ENCODE data around the gene NEGR1.

NEGR1 gene

DNA sequence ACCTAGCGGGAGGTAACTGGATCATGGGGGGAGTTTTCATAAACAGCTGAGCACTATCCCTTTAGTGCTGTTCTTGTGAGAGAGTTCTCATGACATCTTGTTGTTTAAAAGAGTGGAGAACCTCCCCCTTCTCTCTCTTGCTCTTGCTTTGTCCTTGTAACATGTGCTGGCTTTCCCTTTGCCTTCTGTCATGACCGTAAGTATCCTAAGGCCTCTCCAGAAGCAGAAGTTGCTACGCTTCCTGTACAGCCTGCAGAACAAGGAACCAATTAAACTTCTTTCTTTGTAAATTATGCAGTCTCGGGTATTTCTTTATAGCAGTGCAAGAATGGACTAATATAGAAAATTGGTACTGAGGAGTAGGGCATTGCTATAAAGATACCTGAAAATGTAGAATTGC is 515.6 kb downstream of the NEGR1 start:
- no peak for DNase-seq

DNA sequence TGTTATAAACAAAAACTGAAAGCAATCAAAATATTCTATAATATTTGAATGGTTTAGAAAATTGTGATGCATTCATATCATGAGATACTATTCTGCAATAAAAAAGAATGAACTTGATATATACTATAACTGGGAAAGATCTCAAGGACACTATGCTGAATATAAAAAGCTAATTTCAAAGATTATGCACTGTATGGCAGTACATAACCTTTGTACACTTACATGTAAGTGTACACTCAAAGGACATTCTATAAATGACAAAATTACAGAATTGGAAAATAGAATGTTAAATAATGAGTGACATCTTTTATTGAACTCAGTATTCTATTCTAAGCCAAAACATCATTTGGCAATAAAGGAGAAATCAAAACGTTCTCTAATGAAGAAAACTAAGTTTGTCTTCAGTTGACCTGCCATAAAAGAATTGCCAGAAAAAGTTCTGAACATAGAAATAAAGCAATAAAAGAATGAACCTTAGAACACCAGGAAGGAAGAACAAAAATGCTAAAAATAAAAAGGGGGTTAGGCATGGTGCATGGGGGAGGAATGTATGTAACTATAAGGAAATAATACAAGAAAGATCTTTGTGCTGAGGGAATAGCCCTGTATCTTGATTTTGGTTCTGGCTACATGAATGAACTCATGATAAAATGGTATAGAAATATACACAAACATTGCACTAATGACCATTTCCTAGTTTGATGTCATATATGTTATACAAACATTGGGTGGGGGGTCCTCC is 519.7 kb downstream of the NEGR1 start:
- DNase-seq, result no peak

DNA sequence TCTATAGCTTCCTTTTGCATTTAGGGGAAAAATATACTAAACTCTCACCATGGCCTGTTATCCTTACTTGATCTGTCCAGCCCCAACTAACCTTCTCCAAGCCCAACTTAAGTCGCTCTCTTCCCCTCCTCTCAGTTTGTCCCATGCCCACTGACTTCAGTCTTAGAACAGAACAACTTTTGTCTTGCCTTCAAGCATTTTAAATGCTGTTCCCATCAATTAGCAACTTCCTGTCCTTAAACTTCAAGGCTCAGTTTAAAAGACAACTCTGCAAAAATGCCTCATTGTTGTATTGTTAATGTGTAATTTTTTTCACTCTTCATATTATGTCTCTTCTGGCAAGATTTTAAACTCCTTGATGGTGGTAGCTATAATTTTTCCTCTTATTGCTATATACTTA is 526.9 kb downstream of the NEGR1 start:
- DNase-seq, result no peak

DNA sequence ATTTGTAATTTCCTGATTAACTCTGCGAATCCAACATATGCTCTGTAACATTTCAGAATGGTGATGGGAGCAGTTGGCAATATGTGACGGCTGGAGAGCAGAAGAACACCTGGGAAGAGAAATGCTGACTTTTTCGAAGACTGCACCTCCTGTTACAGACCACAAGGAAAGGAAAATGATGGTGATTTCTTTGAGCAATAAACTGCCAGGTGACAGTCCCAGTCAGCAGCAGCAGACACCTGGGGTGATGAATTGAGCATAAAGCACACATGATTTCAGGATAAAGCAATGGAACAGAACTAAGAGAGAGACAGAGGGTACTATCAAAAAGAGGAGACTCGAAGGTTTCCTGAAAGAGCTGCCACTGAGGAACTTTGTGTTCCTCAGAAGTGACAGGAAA is 528.6 kb downstream of the NEGR1 start:
- no peak for DNase-seq

DNA sequence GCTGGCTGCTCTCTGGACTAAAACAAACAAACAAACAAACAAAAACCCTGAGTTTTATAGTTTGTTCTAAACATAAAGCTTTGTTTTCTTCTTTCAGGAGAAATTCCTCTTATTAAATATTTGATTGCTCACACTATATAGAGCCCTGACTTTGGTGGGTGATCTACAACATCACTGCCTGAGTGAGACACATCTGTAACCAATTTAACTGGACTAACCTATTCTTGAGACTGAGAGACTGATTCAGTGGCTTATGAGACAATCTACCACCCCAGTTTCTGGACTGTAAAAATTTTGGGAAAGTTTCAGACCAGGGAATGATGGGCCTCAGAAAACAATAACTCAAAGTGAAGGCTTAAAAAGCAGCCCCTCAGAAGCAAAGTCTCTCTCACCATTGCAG is 537.0 kb downstream of the NEGR1 start:
- no peak for DNase-seq

- DNase-seq, result no peak
These were observed 538.5 kb downstream of the NEGR1 start for GRCh38 chr1:71743862-71744261.

DNA sequence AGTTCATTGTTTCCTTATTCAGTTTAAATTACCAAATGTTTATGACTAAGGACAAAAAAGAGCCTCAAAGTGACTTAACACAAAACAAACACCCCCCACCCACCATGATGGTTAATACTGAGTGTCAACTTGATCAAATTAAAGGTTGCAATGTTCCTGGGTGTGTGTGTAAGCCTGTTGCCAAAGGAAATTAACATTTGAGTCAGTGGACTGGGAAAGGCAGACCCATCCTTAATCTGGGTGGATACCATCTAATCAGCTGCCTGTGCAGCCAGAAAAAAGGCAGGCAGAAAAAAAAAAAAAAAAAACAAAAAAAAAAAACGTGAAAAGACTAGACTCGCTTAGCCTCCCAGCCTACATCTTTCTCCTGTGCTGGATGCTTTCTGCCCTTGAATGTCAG is 543.4 kb downstream of the NEGR1 start:
- DNase-seq, result no peak

DNA sequence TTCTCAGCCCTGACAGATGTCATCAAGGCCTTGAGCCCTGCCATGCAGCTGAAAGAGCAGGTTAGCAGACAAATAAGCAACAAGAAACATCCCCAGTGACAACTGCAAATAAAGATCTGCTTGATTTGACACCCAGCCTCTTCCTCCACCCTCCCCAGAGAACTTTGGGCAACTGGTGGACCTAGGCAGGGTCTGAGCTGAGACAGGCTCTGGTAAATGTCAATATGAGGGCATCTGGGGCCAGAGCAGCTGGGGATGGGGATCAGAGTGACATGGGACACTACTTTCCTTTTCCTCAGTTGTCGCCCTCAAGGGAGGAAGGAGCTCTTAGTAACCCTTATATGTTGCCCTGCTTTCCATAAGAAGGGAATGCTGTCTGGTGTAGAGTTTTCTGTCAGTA is 544.1 kb downstream of the NEGR1 start:
- DNase-seq, result no peak

GRCh38 chr1:71737768-71738167 is 544.6 kb downstream of the NEGR1 start:
- DNase-seq, result no peak

GRCh38 chr1:71733121-71733520 is 549.2 kb downstream of the NEGR1 start:
- DNase-seq, result no peak

DNA sequence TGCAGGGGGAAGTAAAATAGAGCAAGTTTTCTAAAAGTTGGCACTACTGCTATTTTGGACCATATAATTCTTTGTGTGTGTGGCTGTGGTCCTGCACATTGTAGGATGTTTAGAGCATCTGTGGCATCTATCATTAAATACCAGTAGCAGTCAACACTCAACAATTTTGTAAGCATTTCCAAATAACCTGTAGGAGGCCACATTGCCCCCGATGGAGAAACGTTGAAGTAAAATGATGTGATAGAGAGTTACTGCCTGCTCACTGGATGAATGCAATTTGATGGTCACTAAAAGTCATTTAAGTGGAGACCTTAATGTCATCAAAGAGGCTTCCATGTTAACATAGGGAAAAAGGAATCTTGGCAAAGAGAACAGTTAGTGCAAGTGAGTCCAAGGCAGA is 560.8 kb downstream of the NEGR1 start:
- DNase-seq, result no peak

GRCh38 chr1:71719330-71719729 is 563.0 kb downstream of the NEGR1 start:
- DNase-seq, result no peak

- no peak for DNase-seq
These were observed 565.2 kb downstream of the NEGR1 start for GRCh38 chr1:71717186-71717585.

- DNase-seq, result no peak
These were observed 570.9 kb downstream of the NEGR1 start for GRCh38 chr1:71711456-71711855.

- DNase-seq, result no peak
These were observed 576.2 kb downstream of the NEGR1 start for GRCh38 chr1:71706029-71706671.

DNA sequence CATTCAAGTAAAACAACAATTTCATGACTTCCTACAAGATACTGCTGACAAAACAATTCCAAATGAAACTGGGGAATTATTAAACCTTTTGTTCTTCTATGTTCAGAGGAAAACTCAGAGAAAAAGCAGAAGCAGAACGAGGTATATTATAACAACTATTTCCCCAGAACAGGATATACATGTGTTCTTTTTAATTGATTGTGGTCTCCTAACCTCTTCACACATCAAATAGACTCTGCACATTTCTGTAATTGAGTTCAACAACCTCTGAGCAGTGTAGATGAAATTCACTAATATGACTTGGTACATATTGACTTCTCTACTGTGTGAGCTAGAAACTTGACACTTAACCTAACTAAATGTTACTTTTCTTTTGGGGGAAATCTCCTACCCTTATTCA is 584.2 kb downstream of the NEGR1 start:
- DNase-seq, result no peak

DNA sequence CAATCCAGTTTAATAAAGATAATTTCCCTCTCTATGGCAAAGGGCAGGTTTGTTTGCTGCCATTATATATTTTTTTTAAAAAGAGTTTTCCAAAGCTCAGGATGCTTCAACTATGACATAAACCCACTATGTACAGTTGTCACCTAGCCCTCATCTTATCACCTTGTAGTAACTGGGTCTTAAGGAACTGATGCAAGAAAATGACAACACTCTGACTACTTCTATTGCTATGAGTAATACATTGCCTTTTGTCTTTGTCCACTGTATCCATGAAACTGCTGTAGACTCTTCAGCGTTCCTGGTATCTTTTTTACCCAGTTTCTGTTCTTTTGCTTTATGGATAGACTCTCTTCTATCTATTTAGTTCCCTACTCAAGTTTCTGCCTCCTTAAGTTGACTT is 586.5 kb downstream of the NEGR1 start:
- DNase-seq, result no peak

GRCh38 chr1:71695084-71695483 is 587.3 kb downstream of the NEGR1 start:
- DNase-seq, result no peak

- DNase-seq, result no peak
These were observed 588.8 kb downstream of the NEGR1 start for GRCh38 chr1:71693581-71693980.

DNA sequence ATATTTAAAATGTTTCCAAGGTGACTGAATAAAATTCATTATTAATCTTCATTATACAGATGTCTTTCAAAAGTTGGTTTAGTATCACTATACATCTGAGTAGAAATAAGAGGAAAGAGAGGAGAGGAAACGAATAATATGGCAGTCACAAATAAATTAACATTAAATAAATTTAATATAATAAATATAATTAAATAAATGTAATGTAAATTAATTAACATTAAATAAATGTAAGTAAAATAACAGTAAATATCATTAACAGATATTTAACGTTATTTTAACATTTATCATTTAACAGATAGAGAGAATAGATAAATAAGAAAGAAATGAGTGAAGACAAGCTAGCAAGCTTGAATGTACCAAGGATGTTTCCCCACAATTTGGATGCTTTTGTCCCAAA is 592.7 kb downstream of the NEGR1 start:
- DNase-seq, result no peak

GRCh38 chr1:71687376-71687775 is 595.0 kb downstream of the NEGR1 start:
- no peak for DNase-seq

DNA sequence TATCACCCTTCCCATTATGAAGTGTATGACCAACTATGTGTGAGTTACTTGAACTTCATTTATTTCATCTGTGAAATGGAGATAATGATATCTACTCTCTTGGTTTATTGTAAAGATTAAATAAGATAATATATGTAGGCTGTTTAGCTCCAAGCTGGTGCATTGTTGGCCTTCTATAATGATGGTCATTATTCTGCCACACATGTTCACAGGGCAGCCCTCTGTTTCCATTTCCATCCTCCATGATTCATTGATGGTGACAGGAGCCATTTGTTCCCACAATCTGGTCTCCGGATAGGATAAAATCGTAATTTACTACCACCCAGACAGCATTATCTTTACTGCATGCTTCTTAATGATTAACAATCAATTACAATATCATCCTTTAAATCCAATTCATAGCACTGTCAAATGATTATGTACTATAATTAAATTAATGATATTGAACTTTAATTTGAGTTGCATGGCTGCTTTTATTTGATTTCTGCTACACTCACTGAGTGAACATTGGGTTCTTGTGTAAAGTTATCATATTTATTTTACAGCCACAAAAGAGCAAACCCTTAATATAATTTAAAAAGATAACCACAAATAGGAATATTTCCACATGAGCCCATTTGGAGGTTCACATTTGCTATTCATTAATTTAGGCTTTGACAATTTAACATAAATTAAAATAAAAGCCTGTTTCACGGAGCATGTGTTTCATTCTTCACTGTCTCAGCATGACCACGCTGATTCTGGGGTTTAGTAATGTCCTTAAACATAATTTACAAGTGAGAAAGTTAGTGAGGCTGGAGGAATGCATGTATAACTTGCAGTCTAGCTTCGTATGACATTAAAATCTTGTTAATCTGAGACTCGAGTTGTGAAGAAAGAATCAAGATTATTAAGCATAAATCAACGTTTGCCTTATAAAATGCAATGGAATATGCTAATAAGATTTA is 605.1 kb downstream of the NEGR1 start:
- no peak for DNase-seq

GRCh38 chr1:71668065-71668464 is 614.3 kb downstream of the NEGR1 start:
- DNase-seq, result no peak

DNA sequence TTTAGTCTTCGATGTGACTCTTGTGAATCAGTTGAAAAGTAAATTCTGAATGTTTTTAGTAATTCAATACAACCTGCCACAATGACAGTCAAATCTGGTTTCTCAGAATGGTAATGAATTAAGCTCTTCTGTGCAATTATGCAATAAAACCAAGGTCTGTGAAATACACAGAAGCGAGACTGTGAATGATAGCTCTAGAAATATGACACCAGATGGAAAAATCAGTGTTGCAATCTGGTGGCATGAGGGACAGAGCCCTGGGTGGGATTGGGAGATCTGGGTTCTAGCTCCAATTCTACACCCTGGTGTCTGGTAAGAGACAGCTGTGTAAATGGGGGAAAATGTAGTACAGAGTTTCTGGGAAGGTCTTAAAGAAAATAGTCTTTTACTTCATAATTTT is 615.1 kb downstream of the NEGR1 start:
- no peak for DNase-seq
